GM23338 (cell line): ENCODE measurements around the gene GUCY1A1. TPM values are rescaled to one million over a fixed set of nuclear protein-coding genes. Genes with fewer than 3 reads are reported as not detected.

Source experiments
- ATAC-seq: fragments of 200-7000 bp; cut with Tn5 transposase; 3 replicates; pipeline ENCODE4 v1.9.1; 2020
- DNase-seq: peaks from one replicate; pipeline ENCODE4 v3.0.0-alpha.2; 2015; ENCODE audit warnings: low spot score
- H2AFZ ChIP-seq: fragments of 200-600 bp; sonication (generic); 2 replicates; pipeline ENCODE4 v1.8.0; 2016; ENCODE audit warnings: antibody characterized with exemption, mild to moderate bottlenecking, moderate library complexity
- H3F3A ChIP-seq: fragments of 200-600 bp; sonication (generic); replicated peaks from 2 replicates; pipeline ENCODE4 v1.8.0; 2017; ENCODE audit warnings: antibody characterized with exemption, mixed run types, low read depth
- H3K27ac ChIP-seq: fragments of 200-600 bp; sonication (generic); 2 replicates; pipeline ENCODE4 v1.6.1; 2016; ENCODE audit warnings: low read depth
- H3K27me3 ChIP-seq: fragments of 200-600 bp; sonication (generic); 2 replicates; pipeline ENCODE4 v1.8.0; 2016; ENCODE audit warnings: mild to moderate bottlenecking, mixed run types, moderate library complexity; ENCODE audit not compliant: insufficient read depth
- H3K36me3 ChIP-seq: fragments of 200-600 bp; sonication (generic); 2 replicates; pipeline ENCODE4 v1.8.0; 2016; ENCODE audit warnings: mild to moderate bottlenecking; ENCODE audit not compliant: insufficient read depth
- H3K4me1 ChIP-seq: fragments of 200-600 bp; sonication (generic); 2 replicates; pipeline ENCODE4 v1.8.0; 2016; ENCODE audit warnings: mild to moderate bottlenecking, moderate library complexity; ENCODE audit not compliant: insufficient read depth
- H3K4me2 ChIP-seq: fragments of 200-600 bp; sonication (generic); 2 replicates; pipeline ENCODE4 v1.7.1; 2017; ENCODE audit warnings: mixed run types
- H3K4me3 ChIP-seq: fragments of 200-600 bp; sonication (generic); 2 replicates; pipeline ENCODE4 v1.6.1; 2016; ENCODE audit warnings: mixed run types
- H3K79me2 ChIP-seq: fragments of 200-600 bp; sonication (generic); replicated peaks from 2 replicates; pipeline ENCODE4 v1.8.0; 2017; ENCODE audit warnings: mild to moderate bottlenecking; ENCODE audit not compliant: insufficient read depth
- H3K9me2 ChIP-seq: fragments of 200-600 bp; sonication (generic); 2 replicates; pipeline ENCODE4 v1.8.0; 2017; ENCODE audit not compliant: insufficient read depth
- H4K20me1 ChIP-seq: fragments of 200-600 bp; sonication (generic); replicated peaks from 2 replicates; pipeline ENCODE4 v1.8.0; 2017; ENCODE audit warnings: mild to moderate bottlenecking; ENCODE audit not compliant: insufficient read depth
- H3K27ac Mint-ChIP-seq: 2 replicates; pipeline ENCODE4 v1.8.0; 2020; ENCODE audit warnings: inconsistent platforms, mild to moderate bottlenecking, moderate library complexity, mixed read lengths
- H3K27me3 Mint-ChIP-seq: 3 replicates; pipeline ENCODE4 v1.8.0; 2022; ENCODE audit warnings: low read depth, mild to moderate bottlenecking, moderate library complexity, mixed read lengths, inconsistent platforms; ENCODE audit not compliant: insufficient read depth, poor library complexity
- H3K36me3 Mint-ChIP-seq: 3 replicates; pipeline ENCODE4 v1.8.0; 2021; ENCODE audit warnings: low read depth, mild to moderate bottlenecking, inconsistent platforms, moderate library complexity, mixed read lengths
- H3K4me1 Mint-ChIP-seq: 3 replicates; pipeline ENCODE4 v1.8.0; 2020; ENCODE audit warnings: mild to moderate bottlenecking, inconsistent platforms, mixed read lengths
- H3K4me3 Mint-ChIP-seq: 3 replicates; pipeline ENCODE4 v1.8.0; 2021; ENCODE audit warnings: moderate library complexity, mild to moderate bottlenecking, inconsistent platforms, mixed read lengths
- H3K9me3 Mint-ChIP-seq: 3 replicates; pipeline ENCODE4 v1.8.0; 2020; ENCODE audit warnings: moderate library complexity, mild to moderate bottlenecking, inconsistent platforms, mixed read lengths
- CREB1 ChIP-seq: fragments of 250-450 bp; sonication (Bioruptor Pico); IDR thresholded peaks from 2 replicates; pipeline ENCODE4 v1.5.0; 2020; ENCODE audit warnings: low read depth, mild to moderate bottlenecking, moderate library complexity
- CTCF ChIP-seq, 2 experiments: fragments of 200-600 bp in 1 of 2; sonication (generic) in 1 of 2; conservative IDR thresholded peaks; 2 replicates each; pipeline versions ENCODE4 v1.5.1 to v1.6.1; 2016 to 2017; ENCODE audit warnings: antibody characterized with exemption in 2 of 2, low read depth in 2 of 2, mild to moderate bottlenecking in 2 of 2, moderate library complexity in 1 of 2
- ETS1 ChIP-seq: IDR thresholded peaks from 2 replicates; pipeline ENCODE4 v1.6.1; 2016; ENCODE audit warnings: antibody characterized with exemption
- EZH2 ChIP-seq: fragments of 200-600 bp; sonication (generic); IDR thresholded peaks from one replicate; pipeline ENCODE4 v1.8.0; 2017; ENCODE audit warnings: antibody characterized with exemption, mild to moderate bottlenecking, low read depth; ENCODE audit not compliant: unreplicated experiment
- EZH2phosphoT487 ChIP-seq: fragments of 200-600 bp; sonication (generic); IDR thresholded peaks from one replicate; pipeline ENCODE4 v1.8.1; 2018; ENCODE audit warnings: antibody characterized with exemption; ENCODE audit not compliant: unreplicated experiment
- JUNB ChIP-seq: IDR thresholded peaks from one replicate; pipeline ENCODE4 v1.6.1; 2016; ENCODE audit warnings: antibody characterized with exemption; ENCODE audit not compliant: unreplicated experiment
- NANOG ChIP-seq: IDR thresholded peaks from 2 replicates; pipeline ENCODE4 v1.6.1; 2016; ENCODE audit warnings: antibody characterized with exemption, borderline replicate concordance
- POLR2AphosphoS5 ChIP-seq: IDR thresholded peaks from 2 replicates; pipeline ENCODE4 v1.6.1; 2016; ENCODE audit warnings: antibody characterized with exemption, low read depth
- REST ChIP-seq: IDR thresholded peaks from one replicate; pipeline ENCODE4 v1.6.1; 2018; ENCODE audit warnings: antibody characterized with exemption; ENCODE audit not compliant: unreplicated experiment
- STAT1 ChIP-seq: IDR thresholded peaks from one replicate; pipeline ENCODE4 v1.6.1; 2016; ENCODE audit warnings: antibody characterized with exemption; ENCODE audit not compliant: unreplicated experiment
- ZNF114 ChIP-seq: fragments of 250-450 bp; sonication (Bioruptor Pico); IDR thresholded peaks from 2 replicates; pipeline ENCODE4 v1.5.0; 2020; ENCODE audit warnings: mild to moderate bottlenecking, moderate library complexity
- ZNF331 ChIP-seq: fragments of 250-450 bp; sonication (Bioruptor Pico); IDR thresholded peaks from 2 replicates; pipeline ENCODE4 v1.5.0; 2020; ENCODE audit warnings: low read depth, mild to moderate bottlenecking, moderate library complexity
- ZNF462 ChIP-seq: fragments of 250-450 bp; sonication (Bioruptor Pico); IDR thresholded peaks from 2 replicates; pipeline ENCODE4 v1.5.0; 2020; ENCODE audit warnings: mild to moderate bottlenecking, moderate library complexity
- polyA plus RNA-seq: library from polyadenylated mRNA; unstranded; fragments of >200 nt; fragmentation: Nextera tagmentation; extraction: Ambion mirVana; gene quantifications from 2 replicates; pipeline ENCODE4 v1.2.1, GENCODE V29; 2016
- total RNA-seq: library from RNA; depleted of rRNA; stranded (reverse); fragments of >200 nt; shearing (Covaris generic); gene quantifications from 2 replicates; pipeline ENCODE4 v1.2.3, GENCODE V29; 2014

Gene GUCY1A1
- total and polyA plus RNA-seq, 2 experiments from 2014 or later: not detected

- Mint-ChIP-seq H3K4me1 (no peaks in the 10 kb centered on the region), H3K4me3 (no peak overlapping the region), H3K36me3 (no peaks in the 10 kb centered on the region), H3K9me3 (no peaks in the 10 kb centered on the region), H3K27ac (no peak overlapping the region), H3K27me3 (no peaks in the 10 kb centered on the region)
- Histone ChIP-seq H3K4me2 (no peak overlapping the region), H3K4me1 (no peaks in the 10 kb centered on the region), H4K20me1 (no peaks in the 10 kb centered on the region), H3K4me3 (no peak overlapping the region), H3K27me3 (no peaks in the 10 kb centered on the region), H3K9me2 (no peaks in the 10 kb centered on the region; the same call in 1 of the 2 replicates), H2AFZ (no peak overlapping the region), H3K36me3 (no peaks in the 10 kb centered on the region), H3K79me2 (no peaks in the 10 kb centered on the region), H3F3A (no peaks in the 10 kb centered on the region), H3K27ac (no peak overlapping the region)
- DNase-seq (no peak), ATAC-seq (no peak)
- TF ChIP-seq POLR2AphosphoS5 (no peak), EZH2phosphoT487 (no peak), CREB1 (CRISPR knock-in tag) (no peak), EZH2 (no peak), CTCF (conservative IDR thresholded peaks at IDR 0.05; ENCODE audit: low read depth in 2 of 2) (no peak), ETS1 (no peak), NANOG (no peak), ZNF114 (CRISPR knock-in tag) (no peak), STAT1 (no peak), JUNB (no peak), ZNF462 (CRISPR knock-in tag) (no peak), REST (no peak), ZNF331 (CRISPR knock-in tag) (no peak)
Measured at GRCh38 chr4:155690044-155690837, 23.6 kb downstream of the GUCY1A1 start.
